HepG2 (cell line): ENCODE results near the gene RAD23A. TPM values are rescaled to one million over a fixed set of nuclear protein-coding genes. Genes with fewer than 3 reads are reported as not detected.
A peak's percentile ranks its signal among the peaks of the same experiment; 100 is the strongest.

Source experiments
- ATF7 ChIP-seq, 2 experiments: fragments of 450-650 bp in 1 of 2; sonication (generic) in 1 of 2; formaldehyde crosslinking in 1 of 2; IDR thresholded peaks; 2 replicates each; pipeline versions ENCODE4 v1.4.0 to v1.6.1; 2016 to 2020; ENCODE audit warnings: antibody characterized with exemption in 1 of 2, mild to moderate bottlenecking in 1 of 2, missing genetic modification reagents in 1 of 2
- CERS6 ChIP-seq: sonication (generic); formaldehyde crosslinking; IDR thresholded peaks from 2 replicates; pipeline ENCODE4 v1.5.0; 2020; ENCODE audit warnings: missing genetic modification reagents
- FOSL2 ChIP-seq: sonication (generic); formaldehyde crosslinking; IDR thresholded peaks from 2 replicates; pipeline ENCODE4 v1.4.0; 2020; ENCODE audit warnings: missing genetic modification reagents
- HMGXB3 ChIP-seq: sonication (generic); formaldehyde crosslinking; IDR thresholded peaks from 2 replicates; pipeline ENCODE4 v1.4.0; 2020; ENCODE audit warnings: missing genetic modification reagents, borderline replicate concordance
- HNF4A ChIP-seq: sonication (generic); formaldehyde crosslinking; IDR thresholded peaks from 2 replicates; pipeline ENCODE4 v1.4.0; 2020; ENCODE audit warnings: missing genetic modification reagents
- KMT2A ChIP-seq: sonication (generic); formaldehyde crosslinking; IDR thresholded peaks from 2 replicates; pipeline ENCODE4 v1.4.0; 2020; ENCODE audit warnings: missing genetic modification reagents
- MAFF ChIP-seq: IDR thresholded peaks from 2 replicates; pipeline ENCODE4 v1.6.1; 2011; ENCODE audit warnings: low read depth, low read length, improper control_type of control experiment
- MAFG ChIP-seq: sonication (generic); formaldehyde crosslinking; IDR thresholded peaks from 2 replicates; pipeline ENCODE4 v1.5.1; 2020; ENCODE audit warnings: mild to moderate bottlenecking, missing genetic modification reagents
- RBFOX2 ChIP-seq: fragments of 200-400 bp; formaldehyde crosslinking; IDR thresholded peaks from 2 replicates; pipeline ENCODE4 v1.6.1; 2017; ENCODE audit warnings: low read depth, mild to moderate bottlenecking, low read length
- RELA ChIP-seq: sonication (generic); formaldehyde crosslinking; IDR thresholded peaks from 2 replicates; pipeline ENCODE4 v1.4.0; 2020; ENCODE audit warnings: missing genetic modification reagents
- RXRA ChIP-seq: sonication (generic); formaldehyde crosslinking; IDR thresholded peaks from 2 replicates; pipeline ENCODE4 v1.5.1; 2020; ENCODE audit warnings: missing genetic modification reagents
- TFAP4 ChIP-seq: sonication (generic); IDR thresholded peaks from 2 replicates; pipeline ENCODE4 v1.6.1; 2016; ENCODE audit warnings: low read depth, borderline replicate concordance
- ZBTB3 ChIP-seq: sonication (generic); formaldehyde crosslinking; IDR thresholded peaks from 2 replicates; pipeline ENCODE4 v1.4.0; 2020; ENCODE audit warnings: low read depth, mild to moderate bottlenecking, moderate library complexity, missing genetic modification reagents, borderline replicate concordance
- ZFP82 ChIP-seq: sonication (generic); formaldehyde crosslinking; IDR thresholded peaks from 2 replicates; pipeline ENCODE4 v1.5.1; 2020; ENCODE audit warnings: mild to moderate bottlenecking, missing genetic modification reagents, borderline replicate concordance
- ZNF251 ChIP-seq: sonication (generic); formaldehyde crosslinking; IDR thresholded peaks from 2 replicates; pipeline ENCODE4 v1.9.0; 2021; ENCODE audit warnings: mild to moderate bottlenecking, missing genetic modification reagents
- ZNF441 ChIP-seq: sonication (generic); formaldehyde crosslinking; IDR thresholded peaks from 2 replicates; pipeline ENCODE4 v1.7.0; 2021; ENCODE audit warnings: missing genetic modification reagents, borderline replicate concordance
- ZNF563 ChIP-seq: sonication (generic); formaldehyde crosslinking; IDR thresholded peaks from 2 replicates; pipeline ENCODE4 v1.8.0; 2022; ENCODE audit warnings: mild to moderate bottlenecking, moderate library complexity, missing genetic modification reagents
- ZNF841 ChIP-seq: sonication (generic); formaldehyde crosslinking; IDR thresholded peaks from 2 replicates; pipeline ENCODE4 v1.8.1; 2023; ENCODE audit warnings: missing genetic modification reagents, borderline replicate concordance
- ZNF850 ChIP-seq: sonication (generic); formaldehyde crosslinking; conservative IDR thresholded peaks from 2 replicates; pipeline ENCODE4 v1.9.0; 2021; ENCODE audit warnings: mild to moderate bottlenecking, missing genetic modification reagents
- ZNF878 ChIP-seq: sonication (generic); formaldehyde crosslinking; IDR thresholded peaks from 2 replicates; pipeline ENCODE4 v1.8.1; 2023; ENCODE audit warnings: mild to moderate bottlenecking, missing genetic modification reagents, moderate library complexity
- ZSCAN20 ChIP-seq: sonication (generic); formaldehyde crosslinking; IDR thresholded peaks from 2 replicates; pipeline ENCODE4 v1.4.0; 2020; ENCODE audit warnings: missing genetic modification reagents, mild to moderate bottlenecking, borderline replicate concordance
- polyA plus RNA-seq, 8 experiments: library from polyadenylated mRNA; depleted of rRNA in 3 of 8; stranded (reverse) in 7 of 8; unstranded in 1 of 8; fragments of >200 nt; fragmentation: Illumina TruSeq in 4 of 8; extraction: Trizol in 4 of 8; gene quantifications; 2 replicates each; pipeline versions ENCODE4 v1.2.1 to v1.2.3, GENCODE V29; 2011 to 2016; ENCODE audit warnings: low read depth in 4 of 8, missing spikeins in 1 of 8, mixed read lengths in 1 of 8; ENCODE audit not compliant: insufficient read depth in 1 of 8
- total RNA-seq, 5 experiments: library from RNA; depleted of rRNA; stranded (reverse); fragments of >200 nt; fragmentation: Illumina TruSeq; extraction: Trizol; gene quantifications; 2 replicates each; pipeline ENCODE4 v1.2.3, GENCODE V29; 2016; ENCODE audit warnings: low read depth in 1 of 5

Gene RAD23A
- total and polyA plus RNA-seq, 2 of the 13 experiments (the other 11 are each of a cell fraction or from before 2014, with no cell fraction given), result 42.5 to 54.2 TPM

GRCh38 chr19:12956446-12957388 lies 11.1 kb downstream of the RAD23A start, which contains the start of gene GADD45GIP1 (continued):
- TF ChIP-seq HMGXB3 (CRISPR knock-in tag) (no peak), HNF4A (no peak), ZNF563 (CRISPR knock-in tag) (peak; percentile 86), CERS6 (CRISPR knock-in tag) (no peak), ZSCAN20 (CRISPR knock-in tag) (no peak), ZNF878 (CRISPR knock-in tag) (no peak), RELA (no peak), MAFF (no peak), KMT2A (CRISPR knock-in tag) (0 out of 2 replicates have a peak, but pooled peaks have one; percentile 34), ZNF441 (0 out of 2 replicates have a peak, but pooled peaks have one; percentile 18), FOSL2 (CRISPR knock-in tag) (0 out of 2 replicates have a peak, but pooled peaks have one; percentile 12), ZNF251 (CRISPR knock-in tag) (no peak), ZNF841 (CRISPR knock-in tag) (no peak), RXRA (CRISPR knock-in tag) (peak; percentile 38; the same call in 1 of the 2 replicates), ZFP82 (CRISPR knock-in tag) (0 out of 2 replicates have a peak, but pooled peaks have one; percentile 63), RBFOX2 (peak; percentile 98), MAFG (CRISPR knock-in tag) (no peak), ZBTB3 (no peak), ATF7 (IDR thresholded peaks at IDR 0.05) (no peak), ATF7 (CRISPR knock-in tag; IDR thresholded peaks at IDR 0.05) (no peak), ZNF850 (CRISPR knock-in tag) (0 out of 2 replicates have a peak, but pooled peaks have one; percentile 40), TFAP4 (no peak)
